GM23248 (cell line): Measurements from ENCODE around the gene HOMER2. TPM values are rescaled to one million over a fixed set of nuclear protein-coding genes. Genes with fewer than 3 reads are reported as not detected.

Source experiments
- DNase-seq: peaks from one replicate; pipeline ENCODE4 v3.0.0-alpha.2; 2015
- H2AFZ ChIP-seq: fragments of 200-600 bp; sonication (generic); 2 replicates; pipeline ENCODE4 v1.6.1; 2016; ENCODE audit warnings: antibody characterized with exemption
- H3F3A ChIP-seq: fragments of 200-600 bp; sonication (generic); 2 replicates; pipeline ENCODE4 v1.6.1; 2016; ENCODE audit warnings: mild to moderate bottlenecking, antibody characterized with exemption, mixed run types; ENCODE audit not compliant: insufficient read depth
- H3K27ac ChIP-seq: fragments of 200-600 bp; sonication (generic); 2 replicates; pipeline ENCODE4 v1.5.1; 2016; ENCODE audit warnings: mild to moderate bottlenecking
- H3K27me3 ChIP-seq: fragments of 200-600 bp; sonication (generic); replicated peaks from 2 replicates; pipeline ENCODE4 v1.6.1; 2016; ENCODE audit warnings: mild to moderate bottlenecking; ENCODE audit not compliant: insufficient read depth
- H3K36me3 ChIP-seq: fragments of 200-600 bp; sonication (generic); 2 replicates; pipeline ENCODE4 v1.6.1; 2016; ENCODE audit warnings: low read depth, mild to moderate bottlenecking
- H3K4me1 ChIP-seq: fragments of 200-600 bp; sonication (generic); 2 replicates; pipeline ENCODE4 v1.6.1; 2016; ENCODE audit warnings: mild to moderate bottlenecking; ENCODE audit not compliant: insufficient read depth
- H3K4me2 ChIP-seq: fragments of 200-600 bp; sonication (generic); one replicate; pipeline ENCODE4 v1.6.1; 2016; ENCODE audit warnings: mild to moderate bottlenecking; ENCODE audit not compliant: unreplicated experiment
- H3K4me3 ChIP-seq: fragments of 200-600 bp; sonication (generic); 2 replicates; pipeline ENCODE4 v1.5.1; 2016; ENCODE audit warnings: mild to moderate bottlenecking
- H3K79me2 ChIP-seq: fragments of 200-600 bp; sonication (generic); 2 replicates; pipeline ENCODE4 v1.6.1; 2016; ENCODE audit warnings: mild to moderate bottlenecking; ENCODE audit not compliant: insufficient read depth
- H3K9ac ChIP-seq: fragments of 200-600 bp; sonication (generic); 2 replicates; pipeline ENCODE4 v1.6.1; 2016; ENCODE audit warnings: mild to moderate bottlenecking
- H3K9me2 ChIP-seq: fragments of 200-600 bp; sonication (generic); 2 replicates; pipeline ENCODE4 v1.6.1; 2016; ENCODE audit warnings: mixed run types, mild to moderate bottlenecking, moderate library complexity; ENCODE audit not compliant: insufficient read depth
- H3K9me3 ChIP-seq: fragments of 200-600 bp; sonication (generic); one replicate; pipeline ENCODE4 v1.6.1; 2017; ENCODE audit warnings: low read depth
- H4K20me1 ChIP-seq: fragments of 200-600 bp; sonication (generic); 2 replicates; pipeline ENCODE4 v1.6.0; 2016; ENCODE audit not compliant: insufficient read depth
- EZH2 ChIP-seq: fragments of 200-600 bp; sonication (generic); IDR thresholded peaks from 2 replicates; pipeline ENCODE4 v1.6.1; 2018; ENCODE audit warnings: antibody characterized with exemption, mild to moderate bottlenecking; ENCODE audit not compliant: insufficient read depth, poor library complexity, severe bottlenecking
- EZH2phosphoT487 ChIP-seq: fragments of 200-600 bp; sonication (generic); IDR thresholded peaks from 2 replicates; pipeline ENCODE4 v1.6.1; 2018; ENCODE audit warnings: antibody characterized with exemption, moderate library complexity, mild to moderate bottlenecking, low read depth; ENCODE audit not compliant: insufficient read depth
- WGBS, 2 experiments: methylation state at CpG; one replicate each; pipeline ENCODE4 v1.1.6; 2015 to 2017; ENCODE audit warnings: low lambda C conversion rate in 2 of 2, low coverage in 1 of 2; ENCODE audit errors: missing lambda C conversion rate in 2 of 2; 5-methylcytosine and 5-hydroxymethylcytosine counted together
- in situ Hi-C: fragments of 300-500 bp; cut with MboI; formaldehyde crosslinking; loops from 2 replicates; pipeline ENCODE4 v1.15.0; 2020
- polyA plus RNA-seq: library from polyadenylated mRNA; unstranded; fragments of >200 nt; fragmentation: Nextera tagmentation; extraction: Ambion mirVana; gene quantifications from 2 replicates; pipeline ENCODE4 v1.2.1, GENCODE V29; 2016
- total RNA-seq: library from RNA; depleted of rRNA; stranded (reverse); fragments of >200 nt; shearing (Covaris generic); gene quantifications from 2 replicates; pipeline ENCODE4 v1.2.3, GENCODE V29; 2014

The HOMER2 gene
- total and polyA plus RNA-seq, 2 experiments from 2014 or later, result 9.0 to 17.0 TPM

DNA sequence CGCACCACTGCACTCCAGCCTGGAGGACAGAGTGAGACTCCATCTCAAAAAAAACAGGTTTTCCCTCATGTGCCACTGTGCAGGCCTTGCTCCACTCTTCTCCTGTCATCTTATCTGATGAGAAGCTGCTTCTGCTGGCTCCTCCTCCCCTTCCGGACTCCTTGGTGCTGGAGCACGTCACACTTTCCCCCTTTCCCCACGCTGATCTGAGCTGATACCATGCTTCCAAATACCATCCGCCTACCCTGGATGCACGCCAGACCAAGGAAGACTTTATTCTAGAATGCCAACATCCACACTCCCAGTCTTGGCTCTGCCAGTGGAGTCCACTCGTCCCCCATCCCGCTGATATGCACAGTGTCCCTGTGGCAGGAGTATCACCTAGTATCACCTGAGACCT lies 31.3 kb downstream of the HOMER2 start:
- in situ Hi-C loops, result no loop called here
- 76 to 80% methylated on average over 8 of the region's 8 CpGs for WGBS, 2 experiments
- no peak overlapping the region for H2AFZ ChIP-seq

DNA sequence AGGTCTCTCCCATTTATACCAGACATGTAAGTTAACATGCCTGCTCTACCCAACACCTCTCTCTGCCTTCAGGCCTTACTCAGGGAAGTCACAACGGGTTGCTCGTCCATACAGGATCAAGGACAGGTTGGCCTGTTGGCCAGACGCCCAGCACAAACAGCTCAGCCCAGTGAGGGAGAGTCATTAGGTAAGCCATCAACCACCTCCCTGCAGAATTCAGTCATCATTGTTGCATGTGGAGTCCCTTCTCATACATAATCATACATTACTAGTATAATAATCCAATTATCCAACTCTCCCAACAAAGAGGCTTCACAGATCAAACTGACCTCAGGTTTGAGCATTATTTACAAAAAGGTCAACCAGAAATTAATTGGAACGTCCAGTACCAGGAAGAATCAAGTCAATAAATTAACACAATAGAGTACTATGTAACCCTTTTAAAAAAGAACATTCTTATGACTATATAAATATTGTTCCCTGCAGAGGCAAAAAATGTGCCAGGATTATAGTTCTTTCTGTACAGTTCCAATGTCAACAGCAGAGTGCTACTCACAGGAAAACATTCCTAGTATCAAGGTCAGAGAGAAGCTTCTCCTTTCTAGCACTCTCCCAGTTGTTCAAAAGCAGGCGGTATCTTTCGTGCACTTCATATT lies 33.2 kb downstream of the HOMER2 start:
- in situ Hi-C loops, result no loop called here
- 75 to 82% methylated on average over 6 of the region's 6 CpGs for WGBS, 2 experiments
- Histone ChIP-seq H3K4me2 (no peak overlapping the region), H3K36me3 (no peaks in the 10 kb centered on the region), H3K9me3 (no peaks in the 10 kb centered on the region), H4K20me1 (no peaks in the 10 kb centered on the region), H3F3A (no peaks in the 10 kb centered on the region), H3K4me3 (no peak overlapping the region), H3K9me2 (no peaks in the 10 kb centered on the region), H3K9ac (no peak overlapping the region), H3K4me1 (no peaks in the 10 kb centered on the region), H3K27me3 (no peaks in the 10 kb centered on the region), H2AFZ (no peak overlapping the region), H3K27ac (no peak overlapping the region), H3K79me2 (no peaks in the 10 kb centered on the region)
- no peak for DNase-seq
- TF ChIP-seq EZH2 (no peak), EZH2phosphoT487 (no peak)

More for the DNA sequence above, 31.3 kb downstream of the HOMER2 start:
- Histone ChIP-seq H3K9me3 (no peaks in the 10 kb centered on the region), H3K79me2 (no peaks in the 10 kb centered on the region), H3F3A (no peaks in the 10 kb centered on the region), H3K36me3 (no peaks in the 10 kb centered on the region), H3K9ac (no peak overlapping the region), H3K27me3 (no peaks in the 10 kb centered on the region), H3K27ac (no peak overlapping the region), H3K9me2 (no peaks in the 10 kb centered on the region), H4K20me1 (no peaks in the 10 kb centered on the region), H3K4me3 (no peak overlapping the region), H3K4me1 (no peaks in the 10 kb centered on the region), H3K4me2 (no peak overlapping the region)
- TF ChIP-seq EZH2 (no peak), EZH2phosphoT487 (no peak)
- DNase-seq, result no peak

DNA sequence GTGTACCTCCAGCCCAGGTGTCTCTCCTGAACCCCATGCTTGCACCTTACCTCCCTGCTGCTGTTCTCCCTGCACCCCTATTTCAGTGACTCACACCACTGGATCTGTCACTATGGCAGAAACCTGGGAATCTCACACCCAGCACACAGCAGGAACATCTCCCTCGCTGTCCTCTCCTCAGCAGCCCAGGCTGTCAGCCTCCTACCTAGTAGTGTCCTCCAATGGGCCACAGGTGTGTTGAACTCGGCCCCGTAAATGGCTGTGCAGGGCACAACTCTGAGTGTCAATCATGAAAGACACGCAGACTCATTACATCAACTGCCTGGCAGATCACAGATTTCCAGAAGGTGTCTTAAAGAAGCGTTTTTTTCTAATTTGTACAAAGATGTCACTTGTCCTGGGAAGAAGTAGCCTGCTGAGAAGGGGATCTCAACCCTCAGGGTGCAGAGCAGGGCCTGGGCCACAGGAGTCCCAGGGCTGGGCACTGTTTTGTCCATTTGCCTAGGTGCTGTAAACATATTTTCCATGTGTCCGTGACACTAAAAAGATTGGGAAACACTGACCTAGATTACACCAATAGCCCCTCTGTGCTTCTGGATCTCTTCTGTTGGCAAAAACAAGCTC lies 33.8 kb downstream of the HOMER2 start:
- Histone ChIP-seq H3K36me3 (no peaks in the 10 kb centered on the region), H3K9me2 (no peaks in the 10 kb centered on the region), H3K9ac (no peak overlapping the region), H3K4me3 (no peak overlapping the region), H4K20me1 (no peaks in the 10 kb centered on the region), H3F3A (no peaks in the 10 kb centered on the region), H3K9me3 (no peaks in the 10 kb centered on the region), H2AFZ (no peak overlapping the region), H3K27ac (no peak overlapping the region), H3K4me1 (no peaks in the 10 kb centered on the region), H3K27me3 (no peaks in the 10 kb centered on the region), H3K79me2 (no peaks in the 10 kb centered on the region), H3K4me2 (no peak overlapping the region)
- WGBS, 2 experiments, result 73 to 79% methylated on average over 6 of the region's 6 CpGs
- TF ChIP-seq EZH2, result no peak
- in situ Hi-C loops, result no loop called here
- no peak for DNase-seq

DNA sequence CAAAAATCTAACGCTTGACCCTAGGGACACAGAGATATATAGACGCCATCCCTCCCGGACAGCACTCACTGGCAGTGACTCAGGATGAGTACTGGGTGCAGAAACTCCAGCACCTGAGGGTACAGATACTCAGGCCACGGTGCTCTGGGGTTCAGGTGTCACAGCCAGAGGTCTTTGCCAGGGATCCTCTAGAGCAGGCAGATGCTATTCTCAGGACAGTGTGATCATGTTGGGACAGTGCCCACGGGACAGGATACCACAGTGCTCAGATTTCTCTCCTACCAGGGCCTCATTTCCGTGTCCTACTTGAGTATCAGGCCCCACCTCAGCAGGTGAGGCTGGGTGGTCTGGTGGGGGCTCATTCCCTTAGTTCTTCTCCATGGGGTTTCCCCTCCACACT lies 34.4 kb downstream of the HOMER2 start:
- no peak overlapping the region for H2AFZ ChIP-seq
- in situ Hi-C loops, result no loop called here
- WGBS, 2 experiments, result 74 to 75% methylated on average over 6 of the region's 6 CpGs
- H4K20me1 ChIP-seq, result no peaks in the 10 kb centered on the region
- H3K79me2 ChIP-seq, result no peaks in the 10 kb centered on the region
- H3K36me3 ChIP-seq, result no peaks in the 10 kb centered on the region
- H3K27ac ChIP-seq, result no peak overlapping the region
- H3K9me2 ChIP-seq, result no peaks in the 10 kb centered on the region
- no peaks in the 10 kb centered on the region for H3F3A ChIP-seq
- H3K9me3 ChIP-seq, result no peaks in the 10 kb centered on the region
- DNase-seq, result no peak
- TF ChIP-seq EZH2phosphoT487 (no peak), EZH2 (no peak)
- H3K4me2 ChIP-seq, result no peak overlapping the region
- no peak overlapping the region for H3K9ac ChIP-seq
- H3K4me3 ChIP-seq, result no peak overlapping the region
- H3K27me3 ChIP-seq, result no peaks in the 10 kb centered on the region
- no peaks in the 10 kb centered on the region for H3K4me1 ChIP-seq
